ENCODE data around the gene HARS1. TPM values are rescaled to one million over a fixed set of nuclear protein-coding genes. Genes with fewer than 3 reads are reported as not detected.

The HARS1 gene
- total and polyA plus RNA-seq, 2 donors (not counting 1 experiment from before 2014, with no cell fraction given) = 32.6 to 60.5 TPM

DNA sequence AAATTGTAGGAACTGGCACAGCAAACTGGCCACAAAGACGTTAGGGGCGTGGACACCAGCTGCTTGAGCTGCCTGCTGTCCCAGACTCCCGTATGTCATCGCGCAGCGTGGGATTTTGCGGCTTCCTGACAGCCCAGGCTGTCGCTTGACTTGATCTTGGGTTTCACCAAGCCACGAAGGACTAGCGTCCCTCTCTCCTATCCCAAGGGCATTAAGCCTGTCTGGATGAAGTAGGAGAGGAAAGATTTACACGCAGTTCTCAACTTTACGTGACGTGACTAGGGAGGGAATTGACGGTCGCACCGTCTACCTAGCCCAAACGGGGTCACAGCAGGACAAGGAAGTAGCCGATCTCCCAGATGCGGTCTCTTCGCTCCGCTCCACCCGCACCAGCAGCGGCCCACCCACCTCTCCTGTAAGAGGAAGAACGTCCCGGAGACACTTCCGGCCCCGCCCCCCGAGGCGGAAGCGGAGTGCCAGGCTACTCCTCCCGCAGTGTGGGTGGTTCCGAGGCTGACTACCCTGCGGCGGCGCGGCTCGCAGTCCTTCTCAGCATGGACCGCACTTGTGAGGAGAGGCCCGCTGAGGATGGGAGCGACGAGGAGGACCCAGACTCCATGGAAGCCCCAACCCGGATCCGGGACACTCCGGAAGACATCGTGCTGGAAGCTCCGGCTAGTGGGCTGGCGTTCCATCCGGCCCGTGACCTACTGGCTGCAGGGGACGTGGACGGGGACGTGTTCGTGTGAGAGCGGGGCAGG, 26.6 kb downstream of the HARS1 start, which contains the start of gene WDR55:
TSS of gene WDR55 (plus strand) at position 546 of the 761 bp plus-strand sequence. CDS start at position 555, 9 bp downstream.
- under 1% methylated on average over 46 of the region's 54 CpGs for WGBS (ENCODE audit: insufficient coverage)
- peak; percentile 97 for ATAC-seq (ENCODE audit: low read depth)

More for the DNA sequence above, 26.6 kb downstream of the HARS1 start, which contains the start of gene WDR55:
- TF ChIP-seq, protein P1, sequence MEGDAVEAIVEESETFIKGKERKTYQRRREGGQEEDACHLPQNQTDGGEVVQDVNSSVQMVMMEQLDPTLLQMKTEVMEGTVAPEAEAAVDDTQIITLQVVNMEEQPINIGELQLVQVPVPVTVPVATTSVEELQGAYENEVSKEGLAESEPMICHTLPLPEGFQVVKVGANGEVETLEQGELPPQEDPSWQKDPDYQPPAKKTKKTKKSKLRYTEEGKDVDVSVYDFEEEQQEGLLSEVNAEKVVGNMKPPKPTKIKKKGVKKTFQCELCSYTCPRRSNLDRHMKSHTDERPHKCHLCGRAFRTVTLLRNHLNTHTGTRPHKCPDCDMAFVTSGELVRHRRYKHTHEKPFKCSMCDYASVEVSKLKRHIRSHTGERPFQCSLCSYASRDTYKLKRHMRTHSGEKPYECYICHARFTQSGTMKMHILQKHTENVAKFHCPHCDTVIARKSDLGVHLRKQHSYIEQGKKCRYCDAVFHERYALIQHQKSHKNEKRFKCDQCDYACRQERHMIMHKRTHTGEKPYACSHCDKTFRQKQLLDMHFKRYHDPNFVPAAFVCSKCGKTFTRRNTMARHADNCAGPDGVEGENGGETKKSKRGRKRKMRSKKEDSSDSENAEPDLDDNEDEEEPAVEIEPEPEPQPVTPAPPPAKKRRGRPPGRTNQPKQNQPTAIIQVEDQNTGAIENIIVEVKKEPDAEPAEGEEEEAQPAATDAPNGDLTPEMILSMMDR (IDR thresholded peaks at IDR 0.05) = no peak
- no peak for TF ChIP-seq EZH2 (IDR thresholded peaks at IDR 0.05; ENCODE audit: borderline replicate concordance, insufficient read depth, low read depth, low read length, poor library complexity, severe bottlenecking)
- H3K27me3 ChIP-seq (replicated peaks in 1 of 4; ENCODE audit: control extremely low read depth in 1 of 4, control insufficient read depth in 3 of 4, insufficient read depth in 4 of 4, low read length in 3 of 4) = no peaks in the 10 kb centered on the region
- H4K20me1 ChIP-seq (ENCODE audit: control insufficient read depth, insufficient read depth, low read length, poor library complexity, severe bottlenecking) = peaks cover 9% of the 10 kb centered on the region
- peak within 1 kb of the TSS; percentile 92 for H3K9ac ChIP-seq (ENCODE audit: low read length)
- peak within 1 kb of the TSS; percentile 89 for H3K4me2 ChIP-seq (replicated peaks; ENCODE audit: low read depth, low read length, poor library complexity, severe bottlenecking)
- H3K27ac Mint-ChIP-seq = peak within 1 kb of the TSS; percentile 98
- peaks cover 41% of the 10 kb centered on the region for H3K79me2 ChIP-seq (ENCODE audit: control insufficient read depth, insufficient read depth, low read length)
- peak within 1 kb of the TSS; percentile 99 for H3K4me3 Mint-ChIP-seq
- H3K4me3 ChIP-seq (ENCODE audit: control extremely low read depth in 1 of 5, extremely low read depth in 1 of 5, insufficient read depth in 1 of 5, low read depth in 2 of 5, low read length in 4 of 5) = peak within 1 kb of the TSS; percentile 56 to 99 (median 98)
- ChIA-PET CTCF (interaction anchor here (0.9 to 1.2 kb wide), 2 partner anchors 17 to 117 kb away, joined by 3 to 5 read pairs; partner anchors contain the start of genes EIF4EBP3, IK and NDUFA2), POLR2A (interaction anchor here (1.0 to 2.2 kb wide), 3 partner anchors 9 to 32 kb away, joined by 3 to 19 read pairs (median 4); partner anchors contain the start of genes CD14, DND1, IK and NDUFA2)
- H3K4me1 ChIP-seq (ENCODE audit: control insufficient read depth in 2 of 2, insufficient read depth in 2 of 2, low read length in 2 of 2) = peaks cover 14 to 17% of the 10 kb centered on the region in 2 donors
- peak; percentile 94 for DNase-seq
- H3K27me3 Mint-ChIP-seq = no peaks in the 10 kb centered on the region
- peaks cover 0 to 56% of the 10 kb centered on the region in 2 experiments for H3K36me3 ChIP-seq (replicated peaks in 1 of 2; ENCODE audit: control extremely low read depth in 1 of 2, control insufficient read depth in 1 of 2, extremely low read depth in 1 of 2, insufficient read depth in 2 of 2, low read length in 1 of 2)
- intact Hi-C loops (cut with micrococcal nuclease) = loop anchor here (1.0 to 2.0 kb wide), 7 partner anchors 17 to 263 kb away; partner anchors contain the start of genes ANKHD1, APBB3, HARS1 and HARS2
- H2AFZ ChIP-seq (ENCODE audit: insufficient read depth, low read depth, low read length, poor library complexity, severe bottlenecking) = peak within 1 kb of the TSS; percentile 97
- H3K27ac ChIP-seq (ENCODE audit: low read length in 2 of 2) = peak within 1 kb of the TSS; percentile 74 to 88
- peaks cover 30% of the 10 kb centered on the region for H3K4me1 Mint-ChIP-seq
- no peaks in the 10 kb centered on the region for H3K9me3 Mint-ChIP-seq (ENCODE audit: insufficient read depth)
- H3K9me3 ChIP-seq (ENCODE audit: control extremely low read depth in 1 of 3, control insufficient read depth in 2 of 3, insufficient read depth in 1 of 3, low read length in 2 of 3) = no peaks in the 10 kb centered on the region

All from B cell (primary cell).